ENCODE measurements around the gene SCAMP2.

DNA sequence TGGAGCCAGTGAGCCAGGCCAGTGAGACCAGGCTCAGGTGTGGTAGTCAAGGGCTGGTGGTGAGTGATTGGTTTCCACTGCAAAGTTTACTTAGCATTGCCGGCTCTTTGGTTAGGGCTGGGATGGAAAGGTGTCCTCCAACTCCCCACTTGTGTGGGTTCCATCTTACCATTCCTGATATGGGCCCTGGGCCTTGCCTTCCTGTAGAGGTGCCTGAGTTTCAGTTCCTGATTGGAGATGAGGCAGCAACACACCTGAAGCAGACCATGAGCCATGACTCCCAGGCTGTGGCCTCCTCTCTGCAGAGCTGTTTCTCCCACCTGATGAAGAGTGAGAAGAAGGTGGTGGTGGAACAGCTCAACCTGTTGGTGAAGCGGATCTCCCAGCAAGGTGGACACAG lies 19.8 kb upstream of the SCAMP2 start:
- TF ChIP-seq POLR2A (IDR thresholded peaks at IDR 0.05): no peak
- TF ChIP-seq, protein P1, sequence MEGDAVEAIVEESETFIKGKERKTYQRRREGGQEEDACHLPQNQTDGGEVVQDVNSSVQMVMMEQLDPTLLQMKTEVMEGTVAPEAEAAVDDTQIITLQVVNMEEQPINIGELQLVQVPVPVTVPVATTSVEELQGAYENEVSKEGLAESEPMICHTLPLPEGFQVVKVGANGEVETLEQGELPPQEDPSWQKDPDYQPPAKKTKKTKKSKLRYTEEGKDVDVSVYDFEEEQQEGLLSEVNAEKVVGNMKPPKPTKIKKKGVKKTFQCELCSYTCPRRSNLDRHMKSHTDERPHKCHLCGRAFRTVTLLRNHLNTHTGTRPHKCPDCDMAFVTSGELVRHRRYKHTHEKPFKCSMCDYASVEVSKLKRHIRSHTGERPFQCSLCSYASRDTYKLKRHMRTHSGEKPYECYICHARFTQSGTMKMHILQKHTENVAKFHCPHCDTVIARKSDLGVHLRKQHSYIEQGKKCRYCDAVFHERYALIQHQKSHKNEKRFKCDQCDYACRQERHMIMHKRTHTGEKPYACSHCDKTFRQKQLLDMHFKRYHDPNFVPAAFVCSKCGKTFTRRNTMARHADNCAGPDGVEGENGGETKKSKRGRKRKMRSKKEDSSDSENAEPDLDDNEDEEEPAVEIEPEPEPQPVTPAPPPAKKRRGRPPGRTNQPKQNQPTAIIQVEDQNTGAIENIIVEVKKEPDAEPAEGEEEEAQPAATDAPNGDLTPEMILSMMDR (IDR thresholded peaks at IDR 0.05 in 4 of 5, conservative IDR thresholded peaks at IDR 0.05 in 1 of 5): no peak

Data from gastrocnemius medialis (tissue), 4 donors.